Smooth muscle cell (in vitro differentiated cells): ENCODE results near the gene AQP6. TPM values are rescaled to one million over a fixed set of nuclear protein-coding genes. Genes with fewer than 3 reads are reported as not detected.

ENCODE experiments used
- DNase-seq: peaks from one replicate; lab custom pipeline; 2025; ENCODE audit not compliant: unreplicated experiment; lab: John Stamatoyannopoulos, UW
- H2AFZ ChIP-seq: fragments of 200-600 bp; sonication (generic); 2 replicates; pipeline ENCODE4 v1.6.0; 2016; ENCODE audit warnings: antibody characterized with exemption, low read depth, mild to moderate bottlenecking
- H3F3A ChIP-seq: fragments of 200-600 bp; sonication (generic); 2 replicates; pipeline ENCODE4 v1.6.0; 2017; ENCODE audit warnings: antibody characterized with exemption, low read depth
- H3K27ac ChIP-seq: fragments of 200-600 bp; sonication (generic); 2 replicates; pipeline ENCODE4 v1.5.1; 2016; ENCODE audit warnings: low read depth, mild to moderate bottlenecking
- H3K27me3 ChIP-seq: fragments of 200-600 bp; sonication (generic); 2 replicates; pipeline ENCODE4 v1.6.1; 2016; ENCODE audit warnings: low read depth, mild to moderate bottlenecking
- H3K36me3 ChIP-seq: fragments of 200-600 bp; sonication (generic); 2 replicates; pipeline ENCODE4 v1.5.1; 2016; ENCODE audit warnings: low read depth
- H3K4me1 ChIP-seq: fragments of 200-600 bp; sonication (generic); 2 replicates; pipeline ENCODE4 v1.5.1; 2016; ENCODE audit warnings: low read depth
- H3K4me2 ChIP-seq: fragments of 200-600 bp; sonication (generic); 2 replicates; pipeline ENCODE4 v1.6.0; 2016; ENCODE audit warnings: mild to moderate bottlenecking
- H3K4me3 ChIP-seq: fragments of 200-600 bp; sonication (generic); 2 replicates; pipeline ENCODE4 v1.5.1; 2016; ENCODE audit warnings: mild to moderate bottlenecking
- H3K79me2 ChIP-seq: fragments of 200-600 bp; sonication (generic); 2 replicates; pipeline ENCODE4 v1.6.0; 2016; ENCODE audit warnings: low read depth, mild to moderate bottlenecking
- H3K9ac ChIP-seq: fragments of 200-600 bp; sonication (generic); 2 replicates; pipeline ENCODE4 v1.6.0; 2016; ENCODE audit warnings: low read depth
- H3K9me3 ChIP-seq: fragments of 200-600 bp; sonication (generic); replicated peaks from 2 replicates; pipeline ENCODE4 v1.5.1; 2016; ENCODE audit warnings: low read depth
- H4K20me1 ChIP-seq: fragments of 200-600 bp; sonication (generic); 2 replicates; pipeline ENCODE4 v1.6.0; 2016; ENCODE audit warnings: low read depth
- CTCF ChIP-seq: fragments of 200-600 bp; sonication (generic); IDR thresholded peaks from 2 replicates; pipeline ENCODE4 v1.5.1; 2017; ENCODE audit warnings: borderline replicate concordance, mild to moderate bottlenecking, antibody characterized with exemption; ENCODE audit not compliant: insufficient read depth, poor library complexity, severe bottlenecking
- WGBS: methylation state at CpG from one replicate; pipeline ENCODE4 v1.1.7; 2016; ENCODE audit warnings: low lambda C conversion rate; 5-methylcytosine and 5-hydroxymethylcytosine counted together
- polyA plus RNA-seq: library from polyadenylated mRNA; unstranded; fragments of >200 nt; fragmentation: Nextera tagmentation; extraction: Ambion mirVana; gene quantifications from 2 replicates; pipeline ENCODE4 v1.2.1, GENCODE V29; 2016
- total RNA-seq: library from RNA; depleted of rRNA; stranded (reverse); fragments of >200 nt; gene quantifications from 2 replicates; pipeline ENCODE4 v1.2.3, GENCODE V29; 2014

AQP6 gene
- total and polyA plus RNA-seq, 2 experiments from 2014 or later = not detected

GRCh38 chr12:49967042-49967776, 5.5 kb upstream of the AQP6 start:
- Histone ChIP-seq H3K4me2 (peak overlapping the region; percentile 81), H3K9ac (no peak overlapping the region), H3K9me3 (no peaks in the 10 kb centered on the region), H3K79me2 (no peaks in the 10 kb centered on the region), H3K27me3 (peaks cover 83% of the 10 kb centered on the region), H3K27ac (no peak overlapping the region), H4K20me1 (no peaks in the 10 kb centered on the region), H3F3A (no peaks in the 10 kb centered on the region), H3K4me1 (no peaks in the 10 kb centered on the region), H3K4me3 (peak overlapping the region; percentile 36), H3K36me3 (no peaks in the 10 kb centered on the region), H2AFZ (peak overlapping the region; percentile 53)
- 5% methylated on average over 33 of the region's 40 CpGs for WGBS
- TF ChIP-seq CTCF = peak; percentile 75
- peak; percentile 82 for DNase-seq

- Histone ChIP-seq H4K20me1 (no peaks in the 10 kb centered on the region), H2AFZ (no peak overlapping the region), H3K9me3 (no peaks in the 10 kb centered on the region), H3K4me1 (no peaks in the 10 kb centered on the region), H3K9ac (no peak overlapping the region), H3K36me3 (no peaks in the 10 kb centered on the region), H3K4me3 (peak overlapping the region; percentile 36), H3F3A (no peaks in the 10 kb centered on the region), H3K27ac (no peak overlapping the region), H3K4me2 (peak overlapping the region; percentile 81), H3K79me2 (no peaks in the 10 kb centered on the region), H3K27me3 (peaks cover 77% of the 10 kb centered on the region)
- no peak for TF ChIP-seq CTCF
- 50% methylated on average over 15 of the region's 15 CpGs for WGBS
- DNase-seq = no peak
Observed at GRCh38 chr12:49967777-49968250, 4.9 kb upstream of the AQP6 start.

- H3K4me2 ChIP-seq = no peak overlapping the region
- H3K36me3 ChIP-seq = no peaks in the 10 kb centered on the region
- no peak for DNase-seq
- no peak overlapping the region for H3K27ac ChIP-seq
- TF ChIP-seq CTCF = no peak
- H4K20me1 ChIP-seq = no peaks in the 10 kb centered on the region
- H3K4me1 ChIP-seq = no peaks in the 10 kb centered on the region
- H3K27me3 ChIP-seq = peaks cover 72% of the 10 kb centered on the region
- H3K9ac ChIP-seq = no peak overlapping the region
- no peaks in the 10 kb centered on the region for H3K79me2 ChIP-seq
- H3K4me3 ChIP-seq = no peak overlapping the region
- H2AFZ ChIP-seq = no peak overlapping the region
- whole genome bisulfite sequencing = 98% methylated on average over 6 of the region's 6 CpGs
- H3F3A ChIP-seq = no peaks in the 10 kb centered on the region
- no peaks in the 10 kb centered on the region for H3K9me3 ChIP-seq
Observed at GRCh38 chr12:49968471-49968870, 4.3 kb upstream of the AQP6 start.

DNA sequence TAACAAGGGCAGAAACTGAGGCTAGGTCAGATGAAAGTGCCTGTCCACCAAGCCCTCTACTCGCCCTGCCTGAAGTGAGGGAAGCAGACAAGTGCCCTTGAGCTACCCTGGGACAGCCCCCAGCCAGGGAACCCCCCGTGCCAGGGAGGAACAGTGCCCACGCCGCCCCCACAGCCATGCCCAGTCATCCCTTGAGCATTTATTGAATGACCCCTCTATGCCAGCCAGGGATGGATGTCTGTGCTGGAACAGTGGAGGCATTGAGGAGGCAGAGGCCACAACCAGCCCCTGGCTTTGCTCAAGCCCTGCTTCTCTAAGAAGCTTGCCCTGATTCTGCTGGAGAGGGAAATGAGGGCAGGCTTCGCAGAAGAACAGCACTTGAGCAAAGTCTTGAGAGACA, 3.7 kb upstream of the AQP6 start:
- Histone ChIP-seq H3K27ac (no peak overlapping the region), H3K79me2 (no peaks in the 10 kb centered on the region), H3K27me3 (peaks cover 67% of the 10 kb centered on the region), H3K4me2 (no peak overlapping the region), H3K4me1 (no peaks in the 10 kb centered on the region), H3K9me3 (no peaks in the 10 kb centered on the region), H3F3A (no peaks in the 10 kb centered on the region), H3K4me3 (no peak overlapping the region), H2AFZ (no peak overlapping the region), H4K20me1 (no peaks in the 10 kb centered on the region), H3K36me3 (no peaks in the 10 kb centered on the region), H3K9ac (no peak overlapping the region)
- no peak for TF ChIP-seq CTCF
- no peak for DNase-seq
- WGBS = 87% methylated on average over 5 of the region's 5 CpGs
